Posterior vena cava (tissue), 2 donors: Measurements from ENCODE around the gene PDZD8. TPM values are rescaled to one million over a fixed set of nuclear protein-coding genes. Genes with fewer than 3 reads are reported as not detected.

Experiments
- DNase-seq: peaks from one replicate; pipeline ENCODE4 v3.0.0-alpha.2; 2020; ENCODE audit warnings: low spot score
- intact Hi-C, 2 donors: fragments of 100-400 bp; cut with DNase I; formaldehyde crosslinking; loops; one replicate each; pipeline versions ENCODE4 v1.14.1 to v1.14.2; 2022 to 2023
- total RNA-seq, 2 donors: library from RNA; stranded (reverse); fragmentation: NEBNext Ultra II Directional; extraction: Animal tissue kit (Norgen Biotek cat#: 25700); gene quantifications; one replicate each; pipeline ENCODE4 v1.2.1, GENCODE V29; 2021
- donor health status: DM: yes; HTN: yes; CAD: no.
- donor health status: DM: yes; HTN: yes; CAD: no.

Gene PDZD8
- total RNA-seq, 2 donors from 2014 or later, result 29.2 to 35.7 TPM

DNA sequence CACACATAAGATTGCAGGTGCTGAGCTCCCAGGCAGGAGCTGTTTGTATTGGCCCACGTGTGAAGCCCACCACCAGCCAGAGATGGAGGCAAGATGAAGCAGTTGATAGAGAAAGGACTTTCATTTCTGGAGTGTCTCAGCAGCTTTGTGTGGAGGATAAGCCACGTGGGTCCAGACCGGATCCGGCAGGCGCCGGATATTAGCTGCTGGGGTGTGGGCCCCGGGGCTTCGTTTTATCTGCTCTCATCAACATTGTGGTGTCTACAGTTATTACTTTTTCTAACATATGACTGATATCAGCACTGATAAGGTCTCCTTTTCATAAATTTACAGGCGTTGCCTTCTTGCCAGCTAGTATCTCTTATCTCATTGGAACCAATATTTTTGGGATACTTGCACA, 108.8 kb downstream of the PDZD8 start:
- intact Hi-C loops, result no loop called here
- no peak for DNase-seq

- no peak for DNase-seq
These were observed 110.5 kb downstream of the PDZD8 start for GRCh38 chr10:117264782-117265181.

GRCh38 chr10:117262903-117263293, 112.3 kb downstream of the PDZD8 start:
- DNase-seq, result no peak
- intact Hi-C loops, result no loop called here

More at GRCh38 chr10:117264782-117265181, 110.5 kb downstream of the PDZD8 start:
- intact Hi-C loops, result no loop called here

DNA sequence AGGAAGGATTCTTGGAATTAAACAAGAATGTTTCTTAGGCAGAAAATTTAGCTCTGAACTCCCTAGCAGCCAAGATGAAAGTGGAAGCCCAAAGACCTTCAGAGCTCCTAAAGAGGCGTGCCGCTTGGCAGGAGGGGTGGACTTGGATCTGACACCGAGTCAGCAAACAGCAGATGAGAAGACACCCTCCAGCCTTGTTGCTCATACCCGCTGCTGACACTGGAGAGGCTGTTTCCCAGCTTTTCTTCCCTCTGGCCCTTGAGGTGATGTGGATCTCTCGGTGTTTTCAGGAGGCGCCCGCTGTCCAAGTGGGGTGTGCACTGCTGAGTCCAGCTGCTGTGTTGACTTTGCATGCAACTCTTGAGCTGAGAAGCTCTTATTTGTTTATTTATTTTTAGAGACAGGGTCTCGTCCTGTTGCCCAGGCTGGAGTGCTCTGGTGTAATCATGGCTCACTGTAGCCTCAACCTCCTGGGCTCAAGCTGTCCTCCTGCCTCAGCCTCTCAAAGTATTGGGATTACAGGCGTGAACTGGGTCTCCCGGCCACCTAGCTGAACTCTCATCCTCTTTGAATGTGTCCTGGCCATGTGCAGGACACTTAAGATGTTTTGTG, 112.8 kb downstream of the PDZD8 start:
- no peak for DNase-seq
- intact Hi-C loops, result no loop called here

GRCh38 chr10:117261501-117261900, 113.7 kb downstream of the PDZD8 start:
- no peak for DNase-seq
- intact Hi-C loops, result no loop called here

GRCh38 chr10:117260084-117260483, 115.2 kb downstream of the PDZD8 start:
- intact Hi-C loops, result no loop called here
- no peak for DNase-seq

DNA sequence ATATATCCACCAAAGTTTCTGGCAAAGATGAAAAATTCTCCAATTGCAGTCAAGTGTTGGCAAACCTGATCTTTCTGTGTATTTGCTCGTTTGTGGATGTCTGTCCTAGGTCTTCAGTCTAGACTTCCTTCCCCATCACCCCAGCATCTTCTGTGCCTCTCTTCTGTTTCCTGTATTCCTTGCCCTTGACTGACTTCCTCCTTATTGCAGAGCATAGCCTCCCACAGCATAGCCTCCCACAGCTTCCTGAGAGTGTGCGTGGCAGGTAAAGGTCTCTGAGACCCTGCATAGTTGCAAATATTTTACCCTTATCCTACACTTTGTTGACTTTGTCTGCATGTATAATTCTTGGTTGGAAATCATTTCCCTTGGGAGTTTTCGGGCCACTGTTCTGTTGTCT, 116.0 kb downstream of the PDZD8 start:
- no peak for DNase-seq
- intact Hi-C loops, result no loop called here

DNA sequence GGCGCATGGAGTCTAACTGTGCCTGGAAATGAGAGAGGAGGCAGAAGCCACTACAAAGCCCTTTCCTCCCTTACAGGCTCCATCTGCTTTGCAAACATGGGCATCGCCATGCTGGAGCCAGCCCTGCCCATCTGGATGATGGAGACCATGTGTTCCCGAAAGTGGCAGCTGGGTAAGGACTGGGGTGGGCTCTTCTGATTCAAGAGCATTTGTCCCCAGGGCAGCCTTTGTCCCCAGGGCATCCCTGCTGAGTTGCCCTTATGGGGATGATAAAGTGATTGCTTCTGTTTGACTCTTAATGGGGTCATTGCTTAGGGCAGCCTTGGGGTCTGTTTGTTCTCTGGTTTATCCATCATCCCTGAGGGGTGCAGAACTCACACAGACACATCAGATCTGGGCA, 117.5 kb downstream of the PDZD8 start:
- intact Hi-C loops, result no loop called here
- no peak for DNase-seq

- no peak for DNase-seq
- intact Hi-C loops, result no loop called here
These were observed 118.3 kb downstream of the PDZD8 start for GRCh38 chr10:117256910-117257309.

GRCh38 chr10:117255835-117256460, 119.3 kb downstream of the PDZD8 start:
- no peak for DNase-seq
- intact Hi-C loops, result no loop called here

- no peak for DNase-seq
- intact Hi-C loops, result no loop called here
These were observed 120.2 kb downstream of the PDZD8 start for GRCh38 chr10:117254774-117255735.

- intact Hi-C loops, result no loop called here
- DNase-seq, result no peak
These were observed 120.9 kb downstream of the PDZD8 start for GRCh38 chr10:117254338-117254737.

DNA sequence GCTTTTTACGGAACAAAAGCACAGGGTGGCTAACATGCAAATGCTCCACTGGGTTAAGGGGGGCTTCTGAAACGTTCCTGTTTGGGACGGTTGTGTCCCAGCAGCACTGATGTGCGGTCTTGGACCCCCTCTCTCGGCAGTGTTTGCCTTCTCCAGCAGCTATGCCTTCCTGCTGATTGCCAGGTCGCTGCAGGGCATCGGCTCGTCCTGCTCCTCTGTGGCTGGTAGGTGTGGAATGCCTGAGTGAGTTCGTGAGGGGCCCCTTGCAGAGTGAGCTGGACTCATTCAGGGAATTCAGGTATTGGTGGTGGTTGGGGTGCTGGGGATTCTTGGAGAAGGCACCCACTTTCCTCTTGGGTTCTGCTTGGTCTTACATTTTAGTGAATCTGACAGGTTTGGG, 121.3 kb downstream of the PDZD8 start:
- no peak for DNase-seq
- intact Hi-C loops, result no loop called here

DNA sequence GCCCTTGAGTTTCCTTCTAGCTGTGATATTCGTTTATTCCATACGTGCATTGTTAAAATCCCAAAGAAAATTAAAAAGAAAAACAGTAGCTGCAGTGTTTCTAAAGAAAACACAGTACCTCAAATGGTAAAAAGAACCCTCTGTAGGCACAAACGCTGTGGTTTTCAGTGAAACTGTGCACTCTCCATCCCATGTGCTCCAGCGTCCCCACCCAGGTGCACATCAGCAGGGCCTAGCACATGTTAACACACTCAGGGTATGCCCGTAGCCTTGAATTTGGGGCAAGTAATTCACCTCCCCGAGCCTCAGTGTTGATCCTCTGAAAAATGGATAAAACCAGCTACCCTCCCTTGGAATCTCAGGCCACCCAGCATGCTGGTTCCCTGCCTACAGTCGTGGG, 124.8 kb downstream of the PDZD8 start:
- intact Hi-C loops, result no loop called here
- no peak for DNase-seq

DNA sequence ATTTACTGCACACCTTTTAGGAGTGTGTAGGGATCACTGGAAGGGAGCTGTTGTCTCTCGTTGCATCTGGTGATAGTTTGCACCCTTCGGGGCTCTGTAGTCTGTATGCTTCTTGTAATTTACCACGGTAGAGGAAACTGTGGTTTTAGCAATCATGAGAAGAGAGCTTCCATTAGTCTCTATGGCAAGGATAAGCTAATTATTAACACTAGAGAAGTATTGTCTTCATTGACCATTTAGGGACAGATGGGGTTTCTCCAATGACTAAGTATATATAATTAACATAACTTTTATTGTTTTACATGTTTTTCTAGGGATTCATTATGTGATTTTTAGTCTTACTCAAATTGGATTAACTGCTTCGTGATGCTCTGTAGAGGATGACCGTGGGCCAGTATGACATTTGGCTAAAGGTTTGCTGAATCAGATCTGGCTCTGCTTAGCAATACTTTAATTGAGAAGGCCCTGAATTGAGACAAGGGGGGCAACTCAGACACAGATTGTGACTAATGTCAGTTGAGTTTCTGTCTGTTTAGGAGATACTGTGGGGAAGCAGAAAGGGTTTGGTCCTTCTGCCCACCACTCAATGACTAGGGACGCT, 125.6 kb downstream of the PDZD8 start:
- intact Hi-C loops, result no loop called here
- DNase-seq, result no peak

GRCh38 chr10:117248750-117249465, 126.3 kb downstream of the PDZD8 start:
- no peak for DNase-seq
- intact Hi-C loops, result no loop called here

DNA sequence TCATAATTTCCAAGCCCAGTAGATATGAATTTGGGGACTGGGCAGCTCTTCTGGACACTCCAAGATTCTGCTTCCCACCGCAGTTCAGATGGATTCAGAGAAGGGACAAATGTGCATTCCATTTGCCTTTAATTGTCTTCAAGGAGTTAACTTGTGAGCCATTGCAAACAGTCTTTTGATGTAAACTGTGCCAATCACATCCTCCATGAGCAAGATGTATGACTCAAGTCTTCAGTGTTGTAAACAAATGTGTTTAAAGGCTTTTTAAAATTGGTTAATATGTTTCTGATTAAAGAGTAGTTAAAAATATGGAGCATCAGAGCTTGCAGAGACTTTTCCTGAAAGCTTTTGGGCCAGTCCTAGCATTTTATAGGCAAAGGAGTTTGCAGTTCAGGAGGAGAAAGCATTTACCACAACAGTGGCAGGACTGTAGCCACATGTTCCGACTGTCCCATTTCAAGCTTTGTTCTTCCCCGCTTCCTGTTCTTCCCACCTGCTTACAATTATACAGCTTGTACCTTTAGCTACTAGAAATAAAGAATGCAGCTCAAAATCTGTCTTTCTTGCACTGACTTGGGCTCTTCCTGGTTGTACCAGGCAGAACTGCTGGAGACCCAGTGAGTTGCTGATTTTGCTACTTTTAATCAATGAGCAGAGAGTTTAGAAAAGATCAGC, 128.1 kb downstream of the PDZD8 start:
- DNase-seq, result no peak
- intact Hi-C loops, result no loop called here

DNA sequence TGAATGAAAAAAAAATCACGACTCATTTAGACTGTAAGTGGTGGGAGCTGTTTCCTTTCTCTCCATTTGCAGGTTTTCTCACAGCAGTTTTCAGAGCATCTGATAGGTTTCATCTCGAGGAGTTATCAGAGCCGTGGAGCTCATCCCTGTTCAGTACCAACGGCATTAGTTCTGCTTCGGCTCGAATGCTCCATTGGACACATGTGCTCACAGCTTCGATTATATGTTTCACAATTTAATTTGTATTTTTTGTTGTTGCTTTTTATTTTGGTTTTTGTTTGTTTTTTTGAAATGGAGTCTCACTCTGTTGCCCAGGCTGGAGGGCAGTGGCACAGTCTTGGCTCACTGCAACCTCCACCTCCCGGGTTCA, 132.8 kb downstream of the PDZD8 start:
- no peak for DNase-seq
- intact Hi-C loops, result no loop called here
